K562 (cell line): ENCODE measurements around the gene GIMAP1. TPM values are rescaled to one million over a fixed set of nuclear protein-coding genes. Genes with fewer than 3 reads are reported as not detected.

Experiments
- ATAC-seq: fragments of 200-7000 bp; cut with Tn5 transposase; 3 replicates; pipeline ENCODE4 v1.9.1; 2020; ENCODE audit warnings: moderate library complexity
- BruUV-seq: library from RNA; stranded (reverse); fragments of 400-500 nt; replicated peaks from 2 replicates; lab custom pipeline; 2021; lab: Mats Ljungman, UMichigan
- CTCF ChIA-PET: fragments of 300-600 bp; formaldehyde crosslinking; extraction: SDS; loops from one replicate; lab custom pipeline; 2021; ENCODE audit warnings: low intra/inter-chr PET ratio; lab: Yijun Ruan, JAX
- POLR2A ChIA-PET: fragments of 300-600, 350-650 bp; sonication (Branson Sonifier 250); formaldehyde crosslinking; extraction: SDS; loops from one replicate; lab custom pipeline; 2021; ENCODE audit warnings: antibody characterized with exemption, inconsistent platforms; lab: Yijun Ruan, JAX
- DNase-seq, 4 experiments: peaks; one replicate each; pipeline versions ENCODE4 v3.0.0 to v3.0.0-alpha.2; 2011 to 2018; ENCODE audit warnings: low spot score in 3 of 4, mixed read lengths in 3 of 4; ENCODE audit errors: extremely low read depth in 1 of 4
- FAIRE-seq: peaks from 2 replicates; lab custom pipeline; 2011; peaks lifted over from hg19 to GRCh38; lab: Jason Lieb, UNC
- H2AFZ ChIP-seq: 2 replicates; pipeline ENCODE4 v1.6.0; 2011; ENCODE audit warnings: low read depth, low read length, control low read depth, inconsistent platforms
- H3K27ac ChIP-seq: fragments of 200-600 bp; 3 replicates; pipeline ENCODE4 v1.8.0; 2011; ENCODE audit warnings: low read depth, mild to moderate bottlenecking, control low read depth, inconsistent platforms, low read length, moderate library complexity, mixed read lengths; ENCODE audit errors: extremely low read depth
- H3K27me3 ChIP-seq, 2 experiments: fragments of 300-600 bp in 1 of 2; 2 replicates in 1 of 2; 3 replicates in 1 of 2; pipeline versions ENCODE4 v1.6.0 to v1.8.0; 2011; ENCODE audit warnings: inconsistent platforms in 2 of 2, low read length in 2 of 2, mild to moderate bottlenecking in 1 of 2, mixed read lengths in 1 of 2, moderate library complexity in 1 of 2; ENCODE audit not compliant: control insufficient read depth in 2 of 2, insufficient read depth in 2 of 2
- H3K36me3 ChIP-seq: fragments of 300-600 bp; 3 replicates; pipeline ENCODE4 v1.8.0; 2011; ENCODE audit warnings: mild to moderate bottlenecking, low read length, inconsistent platforms; ENCODE audit not compliant: control insufficient read depth, insufficient read depth
- H3K4me1 ChIP-seq, 2 experiments: fragments of 200-600 bp in 1 of 2; replicated peaks in 1 of 2; 2 replicates in 1 of 2; 3 replicates in 1 of 2; pipeline versions ENCODE4 v1.5.1 to v1.8.0; 2011; ENCODE audit warnings: inconsistent platforms in 2 of 2, low read length in 2 of 2, mild to moderate bottlenecking in 1 of 2, mixed read lengths in 1 of 2, moderate library complexity in 1 of 2; ENCODE audit not compliant: control insufficient read depth in 2 of 2, insufficient read depth in 2 of 2
- H3K4me2 ChIP-seq: 2 replicates; pipeline ENCODE4 v1.6.1; 2011; ENCODE audit warnings: low read length, control low read depth, inconsistent platforms, mixed read lengths; ENCODE audit not compliant: insufficient read depth
- H3K4me3 ChIP-seq: fragments of 200-600 bp; sonication (generic), shearing (Covaris generic); 2 replicates; pipeline ENCODE4 v1.5.1; 2016; ENCODE audit warnings: control low read depth, inconsistent platforms
- H3K79me2 ChIP-seq: fragments of 200-600 bp; 3 replicates; pipeline ENCODE4 v1.8.0; 2011; ENCODE audit warnings: low read length, inconsistent platforms; ENCODE audit not compliant: control insufficient read depth, insufficient read depth
- H3K9ac ChIP-seq, 2 experiments: 2 replicates each; pipeline versions ENCODE4 v1.6.0 to v1.6.1; 2011; ENCODE audit warnings: low read depth in 2 of 2, low read length in 2 of 2, control low read depth in 1 of 2, inconsistent platforms in 1 of 2, mild to moderate bottlenecking in 1 of 2, mixed read lengths in 1 of 2; ENCODE audit not compliant: insufficient read depth in 1 of 2
- H3K9me1 ChIP-seq: one replicate; pipeline ENCODE4 v1.6.0; 2011; ENCODE audit warnings: inconsistent platforms, mild to moderate bottlenecking, low read length, moderate library complexity; ENCODE audit not compliant: control insufficient read depth, insufficient read depth
- H3K9me3 ChIP-seq: replicated peaks from 2 replicates; pipeline ENCODE4 v1.5.1; 2011; ENCODE audit warnings: low read depth, low read length, inconsistent platforms; ENCODE audit not compliant: control insufficient read depth, insufficient read depth
- H4K20me1 ChIP-seq: replicated peaks from 2 replicates; pipeline ENCODE4 v1.6.1; 2011; ENCODE audit warnings: low read length, inconsistent platforms, mixed read lengths; ENCODE audit not compliant: control insufficient read depth, insufficient read depth
- CHAMP1 ChIP-seq: fragments of 450-650 bp; IDR thresholded peaks from 2 replicates; pipeline ENCODE4 v1.6.1; 2016; ENCODE audit warnings: mild to moderate bottlenecking
- PHTF2 ChIP-seq: fragments of 250-450 bp; sonication (Bioruptor Pico); IDR thresholded peaks from 2 replicates; pipeline ENCODE4 v1.5.0; 2021; ENCODE audit warnings: mild to moderate bottlenecking
- ZNF324 ChIP-seq: fragments of 250-450 bp; sonication (Bioruptor Pico); IDR thresholded peaks from 2 replicates; pipeline ENCODE4 v1.4.0; 2020; ENCODE audit warnings: mild to moderate bottlenecking
- WGBS: fragments of 100-300 bp; shearing (Covaris generic); methylation state at CpG from one replicate; pipeline ENCODE4 v1.1.6; 2016; ENCODE audit warnings: low coverage, mixed read lengths; ENCODE audit not compliant: insufficient coverage; ENCODE audit errors: missing lambda C conversion rate; 5-methylcytosine and 5-hydroxymethylcytosine counted together
- in situ Hi-C: fragments of 300-500 bp; cut with MboI; formaldehyde crosslinking; loops from 4 replicates; pipeline ENCODE4 v1.15.0; 2018; ENCODE audit warnings: inconsistent platforms, mixed read lengths
- intact Hi-C: fragments of 100-400 bp; cut with micrococcal nuclease; formaldehyde crosslinking; loops from 2 replicates; pipeline ENCODE4 v1.14.2; 2022
- polyA plus RNA-seq, 8 experiments: library from polyadenylated mRNA; depleted of rRNA in 4 of 8; stranded (reverse) in 5 of 8; unstranded in 3 of 8; fragments of >200 nt; fragmentation: Nextera tagmentation in 2 of 8; fragmentation: Illumina TruSeq in 1 of 8; extraction: Ambion mirVana in 2 of 8; extraction: Trizol in 1 of 8; gene quantifications; 2 replicates each; pipeline versions ENCODE4 v1.2.1 to v1.2.3, GENCODE V29; 2011 to 2014; ENCODE audit warnings: inconsistent platforms in 1 of 8, missing spikeins in 1 of 8
- total RNA-seq, 7 experiments: library from RNA; depleted of rRNA in 6 of 7; stranded (reverse); fragments of >200 nt in 6 of 7; fragmentation: Illumina TruSeq in 2 of 7; extraction: Trizol in 2 of 7; gene quantifications; 2 replicates each; pipeline versions ENCODE4 v1.2.1 to v1.2.3, GENCODE V29; 2011 to 2021; ENCODE audit warnings: low replicate concordance in 1 of 7

GIMAP1 gene
- total and polyA plus RNA-seq, 9 of the 15 experiments (the other 6 are each of a cell fraction or from before 2014, with no cell fraction given): 0.04 to 0.13 TPM; not detected in 7

DNA sequence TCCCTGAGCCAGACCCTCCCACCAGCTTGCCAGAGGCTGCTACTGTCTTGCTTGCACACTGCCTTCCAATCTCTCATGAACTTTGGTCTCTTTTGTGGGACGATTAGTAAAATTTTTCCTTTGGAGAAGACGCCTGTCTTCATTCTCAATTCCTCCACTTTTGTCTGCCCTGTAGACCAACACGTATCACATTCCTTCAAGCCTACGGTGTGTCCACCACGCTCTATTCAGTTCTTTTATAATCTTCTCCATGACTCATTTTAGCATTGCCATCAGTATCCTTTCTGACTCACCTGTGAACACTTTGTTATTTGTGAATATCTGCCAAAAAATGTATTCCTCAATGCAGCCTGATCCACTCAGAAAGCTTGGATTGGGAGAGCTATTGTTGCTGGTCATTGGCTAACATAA is 22.2 kb downstream of the GIMAP1 start:
- H3K36me3 ChIP-seq: no peaks in the 10 kb centered on the region
- H2AFZ ChIP-seq: no peak overlapping the region
- no peak overlapping the region for H3K4me2 ChIP-seq
- DNase-seq: no peak
- TF ChIP-seq ZNF324 (CRISPR knock-in tag) (0 out of 2 replicates have a peak, but pooled peaks have one; percentile 16), PHTF2 (0 out of 2 replicates have a peak, but pooled peaks have one; percentile 24), CHAMP1 (no peak)
- TF ChIP-seq, all 486 proteins: peak for 2
- FAIRE-seq: no peak
- Histone ChIP-seq H3K4me1 (no peaks in the 10 kb centered on the region; a peak in 1 of 5 replicates), H3K27ac (no peak overlapping the region), H3K79me2 (no peaks in the 10 kb centered on the region), H3K9me3 (no peaks in the 10 kb centered on the region), H3K27me3 (peaks cover 2 to 37% of the 10 kb centered on the region in 2 experiments; a peak in 2 of 5 replicates), H4K20me1 (no peaks in the 10 kb centered on the region), H3K9me1 (no peaks in the 10 kb centered on the region), H3K4me3 (no peak overlapping the region), H3K9ac (no peak overlapping the region)
- no TSS peak for BruUV-seq
- CTCF ChIA-PET: interaction anchor here (1.7 kb wide), 1 partner anchor 249 kb away, joined by 4 read pairs; no protein-coding TSS in a partner anchor
- POLR2A ChIA-PET: no interaction called here
- in situ Hi-C loops: no loop called here
- intact Hi-C loops: no loop called here
- no peak for ATAC-seq
- 4% methylated on average over 5 of the region's 5 CpGs for WGBS
